Measurements from ENCODE around the gene ATF7IP. TPM values are rescaled to one million over a fixed set of nuclear protein-coding genes. Genes with fewer than 3 reads are reported as not detected.
"Not testable (repeated sequence)": the region's sequence is repeated elsewhere in the genome, so short reads cannot be mapped to it uniquely, and the experiment has no call there.

ATF7IP gene
- polyA plus RNA-seq, 3 donors from 2014 or later, result 47.9 to 114 (median 84.9) TPM

- DNase-seq; H3K27me3 Mint-ChIP-seq (ENCODE audit: low read depth in 3 of 3); H3K27ac Mint-ChIP-seq; H3K4me3 Mint-ChIP-seq; H3K4me1 Mint-ChIP-seq: not testable (repeated sequence)
- Mint-ChIP-seq H3K36me3 (peaks cover 0 to 26% (median 8%) of the 10 kb centered on the region in 3 donors), H3K9me3 (peaks cover 9 to 29% (median 15%) of the 10 kb centered on the region in 6 donors)
Measured at GRCh38 chr12:14354665-14355064, 10.8 kb upstream of the ATF7IP start.

- Mint-ChIP-seq H3K27me3 (ENCODE audit: low read depth in 3 of 3) (peaks cover 0 to 4% (median 2%) of the 10 kb centered on the region in 3 donors), H3K4me3 (no peak overlapping the region), H3K27ac (no peak overlapping the region), H3K4me1 (no peaks in the 10 kb centered on the region), H3K9me3 (peaks cover 2 to 18% (median 8%) of the 10 kb centered on the region in 6 donors), H3K36me3 (peaks cover 0 to 12% (median 0%) of the 10 kb centered on the region in 3 donors)
- DNase-seq, result no peak
Measured at GRCh38 chr12:14356147-14356546, 9.3 kb upstream of the ATF7IP start.

GRCh38 chr12:14357486-14357885, 8.0 kb upstream of the ATF7IP start:
- H3K36me3 Mint-ChIP-seq, result peaks cover 0 to 12% (median 0%) of the 10 kb centered on the region in 3 donors
- no peak overlapping the region for H3K27ac Mint-ChIP-seq
- H3K27me3 Mint-ChIP-seq (ENCODE audit: low read depth in 3 of 3), result peaks cover 0 to 4% (median 2%) of the 10 kb centered on the region in 3 donors
- H3K4me1 Mint-ChIP-seq, result peaks cover 4% of the 10 kb centered on the region in 2 donors
- DNase-seq, result no peak
- H3K9me3 Mint-ChIP-seq, result peaks cover 0 to 10% (median 5%) of the 10 kb centered on the region in 6 donors
- no peak overlapping the region for H3K4me3 Mint-ChIP-seq

GRCh38 chr12:14362352-14362751, 3.1 kb upstream of the ATF7IP start:
- H3K27me3 Mint-ChIP-seq (ENCODE audit: low read depth in 3 of 3), result peaks cover 9 to 18% (median 11%) of the 10 kb centered on the region in 3 donors
- DNase-seq, result no peak
- H3K27ac Mint-ChIP-seq, result peak overlapping the region in 3 of 6 donors; percentile 16 to 24 (median 21)
- H3K4me3 Mint-ChIP-seq, result no peak overlapping the region
- H3K36me3 Mint-ChIP-seq, result peaks cover 0 to 6% (median 0%) of the 10 kb centered on the region in 3 donors
- H3K4me1 Mint-ChIP-seq, result peaks cover 28 to 37% of the 10 kb centered on the region in 2 donors
- H3K9me3 Mint-ChIP-seq, result peaks cover 0 to 3% (median 0%) of the 10 kb centered on the region in 6 donors

DNA sequence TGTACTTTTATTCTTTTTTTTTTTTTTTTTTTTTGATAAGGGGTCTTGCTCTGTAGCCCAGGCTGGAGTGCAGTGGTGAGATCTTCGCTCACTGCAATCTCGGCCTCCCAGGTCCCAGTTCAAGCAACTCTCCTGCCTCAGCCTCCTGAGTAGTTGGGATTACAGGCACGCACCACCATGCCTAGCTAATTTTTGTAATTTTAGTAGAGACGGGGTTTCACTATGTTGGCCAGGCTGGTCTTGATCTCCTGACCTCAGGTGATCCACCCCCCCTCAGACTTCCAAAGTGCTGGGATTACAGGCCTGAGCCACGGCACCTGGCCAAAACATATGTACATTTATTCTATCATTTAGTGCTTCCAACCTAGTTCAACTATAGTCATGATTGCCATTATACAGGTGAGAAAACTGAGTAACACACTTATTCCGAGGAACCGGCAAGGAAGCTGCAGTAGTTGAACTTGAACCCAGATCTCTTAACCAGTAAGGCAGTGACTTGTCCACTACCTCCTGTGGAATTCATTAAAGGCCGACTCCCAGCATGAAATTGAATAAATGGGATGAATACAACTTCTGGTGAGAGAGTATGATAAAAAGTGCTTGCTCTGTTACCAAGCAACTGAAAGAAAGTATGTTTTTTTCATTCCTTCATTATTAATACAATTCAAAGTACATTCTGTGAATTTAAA, 755 bp upstream of the ATF7IP start:
- Mint-ChIP-seq H3K9me3 (peaks cover 0 to 3% (median 0%) of the 10 kb centered on the region in 6 donors), H3K4me1 (peaks cover 43 to 57% of the 10 kb centered on the region in 2 donors), H3K36me3 (peaks cover 0 to 8% (median 0%) of the 10 kb centered on the region in 3 donors), H3K27me3 (ENCODE audit: low read depth in 3 of 3) (peaks cover 9 to 18% (median 13%) of the 10 kb centered on the region in 3 donors), H3K27ac (peak overlapping the region; percentile 96 to 99 (median 97)), H3K4me3 (peak overlapping the region; percentile 91 to 96 (median 93))
- peak in 1 of 3 donors; percentile 7 for DNase-seq

GRCh38 chr12:14366209-14367039, 942 bp downstream of the ATF7IP start:
- peak overlapping the region; percentile 96 to 99 (median 97) for H3K27ac Mint-ChIP-seq
- DNase-seq, result peak in 1 of 3 donors; percentile 9
- peaks cover 0 to 12% (median 8%) of the 10 kb centered on the region in 3 donors for H3K36me3 Mint-ChIP-seq
- H3K4me1 Mint-ChIP-seq, result peaks cover 55 to 73% of the 10 kb centered on the region in 2 donors
- H3K4me3 Mint-ChIP-seq, result peak overlapping the region; percentile 91 to 96 (median 93)
- H3K27me3 Mint-ChIP-seq (ENCODE audit: low read depth in 3 of 3), result peaks cover 9 to 18% (median 13%) of the 10 kb centered on the region in 3 donors
- H3K9me3 Mint-ChIP-seq, result peaks cover 0 to 3% (median 0%) of the 10 kb centered on the region in 6 donors

DNA sequence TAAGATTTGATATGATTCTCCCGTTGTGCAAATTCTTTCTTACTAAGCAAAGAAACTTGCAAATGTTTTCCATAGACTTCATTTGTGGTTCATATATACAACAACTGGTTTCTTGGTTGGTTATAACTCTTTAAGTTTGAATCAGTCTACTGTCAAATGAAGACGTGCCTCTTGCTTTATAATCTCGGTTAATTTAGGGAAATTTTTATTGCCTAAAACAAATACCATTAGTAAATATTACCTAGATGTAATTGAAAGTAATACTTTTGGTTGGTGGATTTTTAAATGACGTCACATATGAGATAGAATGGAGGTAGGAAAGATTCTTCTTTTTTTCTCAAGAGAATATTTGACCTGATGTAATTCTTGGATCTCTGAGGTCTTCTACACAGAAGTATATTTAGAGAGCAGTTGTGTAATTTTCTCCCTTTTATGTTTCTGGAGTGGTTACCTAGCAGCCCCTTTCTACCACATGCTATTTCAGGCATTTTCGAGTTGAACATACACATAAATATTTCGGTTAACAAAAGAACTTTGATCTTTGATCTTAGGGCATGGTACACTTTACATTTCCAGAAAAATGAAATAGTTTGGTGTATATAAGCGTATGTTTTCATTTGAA, 1.7 kb downstream of the ATF7IP start:
- peak; percentile 36 to 54 (median 39) for DNase-seq
- Mint-ChIP-seq H3K27me3 (ENCODE audit: low read depth in 3 of 3) (peaks cover 9 to 18% (median 13%) of the 10 kb centered on the region in 3 donors), H3K9me3 (peaks cover 0 to 3% (median 0%) of the 10 kb centered on the region in 6 donors), H3K4me1 (peaks cover 60 to 80% of the 10 kb centered on the region in 2 donors), H3K36me3 (peaks cover 0 to 12% (median 8%) of the 10 kb centered on the region in 3 donors), H3K27ac (peak overlapping the region; percentile 96 to 99 (median 97)), H3K4me3 (peak overlapping the region; percentile 91 to 96 (median 93))

DNA sequence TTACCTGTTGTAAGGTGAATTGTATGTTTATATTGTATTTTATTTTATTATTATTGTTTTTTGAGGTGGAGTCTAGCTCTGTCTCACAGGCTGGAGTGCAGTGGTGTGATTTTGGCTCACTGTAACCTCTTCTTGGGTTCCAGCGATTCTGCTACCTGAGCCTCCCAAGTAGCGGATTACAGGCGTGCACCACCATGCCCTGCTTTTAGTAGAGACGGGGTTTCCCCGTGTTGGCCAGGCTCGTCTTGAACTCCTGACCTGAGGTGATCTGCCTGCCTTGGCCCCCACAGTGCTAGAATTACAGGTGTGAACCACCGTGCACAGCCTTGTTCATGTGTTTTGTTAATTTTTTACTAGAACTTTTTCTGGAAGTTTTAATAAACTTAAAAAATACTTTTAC, 3.8 kb downstream of the ATF7IP start:
- no peak for DNase-seq
- Mint-ChIP-seq H3K36me3 (peaks cover 0 to 12% (median 8%) of the 10 kb centered on the region in 3 donors), H3K4me1 (peaks cover 74 to 95% of the 10 kb centered on the region in 2 donors), H3K27ac (peak overlapping the region in 5 of 6 donors; percentile 34 to 81 (median 72)), H3K27me3 (ENCODE audit: low read depth in 3 of 3) (peaks cover 9 to 18% (median 13%) of the 10 kb centered on the region in 3 donors), H3K9me3 (peaks cover 0 to 3% (median 0%) of the 10 kb centered on the region in 6 donors), H3K4me3 (peak overlapping the region in 3 of 5 donors; percentile 35 to 75 (median 57))

- H3K9me3 Mint-ChIP-seq, result no peaks in the 10 kb centered on the region
- no peaks in the 10 kb centered on the region for H3K27me3 Mint-ChIP-seq (ENCODE audit: low read depth in 3 of 3)
- peak overlapping the region; percentile 49 to 85 (median 71) for H3K27ac Mint-ChIP-seq
- H3K4me3 Mint-ChIP-seq, result peak overlapping the region in 3 of 5 donors; percentile 35 to 38 (median 36)
- peaks cover 6 to 8% (median 7%) of the 10 kb centered on the region in 3 donors for H3K36me3 Mint-ChIP-seq
- H3K4me1 Mint-ChIP-seq, result peaks cover 62 to 85% of the 10 kb centered on the region in 2 donors
- DNase-seq, result no peak
Measured at GRCh38 chr12:14373217-14373616, 7.7 kb downstream of the ATF7IP start.

DNA sequence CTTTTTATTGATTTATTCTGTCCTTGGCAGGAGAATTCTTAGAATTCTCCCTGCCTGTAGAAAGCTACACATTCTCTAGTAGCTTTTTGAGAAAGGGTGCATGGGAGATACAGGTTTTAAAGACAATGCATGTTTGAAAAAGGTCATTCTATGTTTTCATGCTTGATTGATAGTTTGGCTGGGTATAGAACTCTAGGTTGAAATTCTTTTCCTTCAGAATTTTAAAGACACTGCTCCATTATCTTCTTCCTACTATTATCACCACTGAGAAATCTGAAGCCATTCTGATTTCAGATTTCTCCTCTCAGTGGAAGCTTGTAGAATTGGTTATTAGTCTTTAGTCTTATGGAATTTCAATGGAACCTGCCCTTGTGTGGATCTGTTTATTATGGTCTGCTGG, 14.0 kb downstream of the ATF7IP start:
- H3K9me3 Mint-ChIP-seq, result peaks cover 9 to 20% (median 15%) of the 10 kb centered on the region in 6 donors
- peaks cover 46 to 72% of the 10 kb centered on the region in 2 donors for H3K4me1 Mint-ChIP-seq
- H3K4me3 Mint-ChIP-seq, result no peak overlapping the region

GRCh38 chr12:14384783-14385638, 19.5 kb downstream of the ATF7IP start:
- Mint-ChIP-seq H3K4me1 (peaks cover 68 to 90% of the 10 kb centered on the region in 2 donors), H3K4me3 (peak overlapping the region; percentile 71 to 86 (median 75)), H3K27me3 (ENCODE audit: low read depth in 3 of 3) (peaks cover 0 to 3% (median 2%) of the 10 kb centered on the region in 3 donors), H3K27ac (peak overlapping the region; percentile 88 to 96 (median 91)), H3K36me3 (peaks cover 12 to 24% (median 17%) of the 10 kb centered on the region in 3 donors), H3K9me3 (peaks cover 3 to 8% (median 4%) of the 10 kb centered on the region in 6 donors)
- DNase-seq, result peak; percentile 72 to 76 (median 75)

More for the DNA sequence above, 14.0 kb downstream of the ATF7IP start:
- peaks cover 19 to 35% (median 22%) of the 10 kb centered on the region in 3 donors for H3K36me3 Mint-ChIP-seq
- no peak for DNase-seq
- H3K27ac Mint-ChIP-seq, result peak overlapping the region in 3 of 6 donors; percentile 23 to 70 (median 57)
- H3K27me3 Mint-ChIP-seq (ENCODE audit: low read depth in 3 of 3), result no peaks in the 10 kb centered on the region

GRCh38 chr12:14387219-14387871, 21.9 kb downstream of the ATF7IP start:
- Mint-ChIP-seq H3K27me3 (ENCODE audit: low read depth in 3 of 3) (peaks cover 0 to 3% (median 2%) of the 10 kb centered on the region in 3 donors), H3K9me3 (no peaks in the 10 kb centered on the region), H3K36me3 (peaks cover 9 to 16% (median 13%) of the 10 kb centered on the region in 3 donors), H3K4me1 (peaks cover 81 to 97% of the 10 kb centered on the region in 2 donors), H3K27ac (peak overlapping the region; percentile 88 to 96 (median 90)), H3K4me3 (peak overlapping the region; percentile 75 to 86 (median 81))
- no peak for DNase-seq
